AG04449 (cell line): ENCODE data around the gene ALB.

Experiments used
- CTCF ChIA-PET: fragments of 350-600 bp; formaldehyde crosslinking; extraction: SDS; loops from one replicate; lab custom pipeline; 2021; ENCODE audit warnings: antibody characterized with exemption; lab: Yijun Ruan, JAX
- POLR2A ChIA-PET: fragments of 400-600, 350-600 bp; formaldehyde crosslinking; extraction: SDS; loops from one replicate; lab custom pipeline; 2020; ENCODE audit warnings: antibody characterized with exemption, inconsistent platforms; lab: Yijun Ruan, JAX
- DNase-seq: peaks from one replicate; pipeline ENCODE4 v3.0.0-alpha.2; 2010; ENCODE audit warnings: low read depth, low spot score
- H3K4me3 ChIP-seq: 2 replicates; pipeline ENCODE4 v1.5.1; 2011; ENCODE audit warnings: low read depth, mild to moderate bottlenecking, control low read depth, low read length
- TF ChIP-seq, protein P1 (sequence below): IDR thresholded peaks from one replicate; pipeline ENCODE4 v1.5.1; 2011; ENCODE audit warnings: mild to moderate bottlenecking, moderate library complexity, low read length, control low read depth, inconsistent platforms; ENCODE audit not compliant: insufficient read depth; ENCODE audit errors: missing control alignments

ALB gene

DNA sequence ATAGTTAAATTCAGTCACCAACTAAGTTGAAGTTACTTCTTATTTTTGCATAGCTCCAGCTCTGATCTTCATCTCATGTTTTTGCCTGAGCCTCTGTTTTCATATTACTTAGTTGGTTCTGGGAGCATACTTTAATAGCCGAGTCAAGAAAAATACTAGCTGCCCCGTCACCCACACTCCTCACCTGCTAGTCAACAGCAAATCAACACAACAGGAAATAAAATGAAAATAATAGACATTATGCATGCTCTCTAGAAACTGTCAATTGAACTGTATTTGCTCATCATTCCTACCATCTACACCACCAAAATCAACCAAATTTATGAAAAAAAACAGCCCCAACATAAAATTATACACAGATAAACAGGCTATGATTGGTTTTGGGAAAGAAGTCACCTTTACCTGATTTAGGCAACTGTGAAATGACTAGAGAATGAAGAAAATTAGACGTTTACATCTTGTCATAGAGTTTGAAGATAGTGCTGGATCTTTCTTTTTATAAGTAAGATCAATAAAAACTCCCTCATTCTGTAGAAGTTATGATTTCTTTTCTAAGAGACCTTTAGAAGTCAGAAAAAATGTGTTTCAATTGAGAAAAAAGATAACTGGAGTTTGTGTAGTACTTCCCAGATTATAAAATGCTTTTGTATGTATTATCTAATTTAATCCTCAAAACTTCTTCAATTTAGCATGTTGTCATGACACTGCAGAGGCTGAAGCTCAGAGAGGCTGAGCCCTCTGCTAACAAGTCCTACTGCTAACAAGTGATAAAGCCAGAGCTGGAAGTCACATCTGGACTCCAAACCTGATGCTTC, 7.0 kb downstream of the ALB start:
- DNase-seq = no peak
- CTCF ChIA-PET = interaction anchor here (1.2 kb wide), 1 partner anchor 36 kb away, joined by 3 read pairs; no protein-coding TSS in a partner anchor
- TF ChIP-seq, protein P1, sequence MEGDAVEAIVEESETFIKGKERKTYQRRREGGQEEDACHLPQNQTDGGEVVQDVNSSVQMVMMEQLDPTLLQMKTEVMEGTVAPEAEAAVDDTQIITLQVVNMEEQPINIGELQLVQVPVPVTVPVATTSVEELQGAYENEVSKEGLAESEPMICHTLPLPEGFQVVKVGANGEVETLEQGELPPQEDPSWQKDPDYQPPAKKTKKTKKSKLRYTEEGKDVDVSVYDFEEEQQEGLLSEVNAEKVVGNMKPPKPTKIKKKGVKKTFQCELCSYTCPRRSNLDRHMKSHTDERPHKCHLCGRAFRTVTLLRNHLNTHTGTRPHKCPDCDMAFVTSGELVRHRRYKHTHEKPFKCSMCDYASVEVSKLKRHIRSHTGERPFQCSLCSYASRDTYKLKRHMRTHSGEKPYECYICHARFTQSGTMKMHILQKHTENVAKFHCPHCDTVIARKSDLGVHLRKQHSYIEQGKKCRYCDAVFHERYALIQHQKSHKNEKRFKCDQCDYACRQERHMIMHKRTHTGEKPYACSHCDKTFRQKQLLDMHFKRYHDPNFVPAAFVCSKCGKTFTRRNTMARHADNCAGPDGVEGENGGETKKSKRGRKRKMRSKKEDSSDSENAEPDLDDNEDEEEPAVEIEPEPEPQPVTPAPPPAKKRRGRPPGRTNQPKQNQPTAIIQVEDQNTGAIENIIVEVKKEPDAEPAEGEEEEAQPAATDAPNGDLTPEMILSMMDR = no peak
- POLR2A ChIA-PET = no interaction called here
- no peak overlapping the region for H3K4me3 ChIP-seq

DNA sequence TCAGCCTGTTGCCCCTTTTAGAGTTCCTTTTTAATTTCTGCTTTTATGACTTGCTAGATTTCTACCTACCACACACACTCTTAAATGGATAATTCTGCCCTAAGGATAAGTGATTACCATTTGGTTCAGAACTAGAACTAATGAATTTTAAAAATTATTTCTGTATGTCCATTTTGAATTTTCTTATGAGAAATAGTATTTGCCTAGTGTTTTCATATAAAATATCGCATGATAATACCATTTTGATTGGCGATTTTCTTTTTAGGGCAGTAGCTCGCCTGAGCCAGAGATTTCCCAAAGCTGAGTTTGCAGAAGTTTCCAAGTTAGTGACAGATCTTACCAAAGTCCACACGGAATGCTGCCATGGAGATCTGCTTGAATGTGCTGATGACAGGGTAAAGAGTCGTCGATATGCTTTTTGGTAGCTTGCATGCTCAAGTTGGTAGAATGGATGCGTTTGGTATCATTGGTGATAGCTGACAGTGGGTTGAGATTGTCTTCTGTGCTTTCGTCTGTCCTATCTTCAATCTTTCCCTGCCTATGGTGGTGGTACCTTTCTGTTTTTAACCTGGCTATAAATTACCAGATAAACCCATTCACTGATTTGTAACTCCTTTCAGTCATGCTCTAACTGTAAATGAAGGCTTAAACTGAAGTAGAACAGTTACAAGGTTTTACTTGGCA, 7.8 kb downstream of the ALB start:
- ChIA-PET CTCF (interaction anchor here (1.2 to 1.5 kb wide), 2 partner anchors 35 to 100 kb away, joined by 3 read pairs; no protein-coding TSS in a partner anchor), POLR2A (no interaction called here)
- TF ChIP-seq, protein P1 = no peak
- no peak for DNase-seq
- no peak overlapping the region for H3K4me3 ChIP-seq

DNA sequence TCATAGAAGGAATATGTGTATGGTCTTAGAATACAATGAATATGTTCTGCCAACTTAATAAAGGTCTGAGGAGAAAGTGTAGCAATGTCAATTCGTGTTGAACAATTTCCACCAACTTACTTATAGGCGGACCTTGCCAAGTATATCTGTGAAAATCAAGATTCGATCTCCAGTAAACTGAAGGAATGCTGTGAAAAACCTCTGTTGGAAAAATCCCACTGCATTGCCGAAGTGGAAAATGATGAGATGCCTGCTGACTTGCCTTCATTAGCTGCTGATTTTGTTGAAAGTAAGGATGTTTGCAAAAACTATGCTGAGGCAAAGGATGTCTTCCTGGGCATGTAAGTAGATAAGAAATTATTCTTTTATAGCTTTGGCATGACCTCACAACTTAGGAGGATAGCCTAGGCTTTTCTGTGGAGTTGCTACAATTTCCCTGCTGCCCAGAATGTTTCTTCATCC, 9.2 kb downstream of the ALB start:
- no peak overlapping the region for H3K4me3 ChIP-seq
- CTCF ChIA-PET = interaction anchor here (1.5 kb wide), 1 partner anchor 101 kb away, joined by 3 read pairs; no protein-coding TSS in a partner anchor
- DNase-seq = no peak
- TF ChIP-seq, protein P1 = no peak
- POLR2A ChIA-PET = no interaction called here

GRCh38 chr4:73414936-73415271, 10.8 kb downstream of the ALB start:
- no peak for DNase-seq
- TF ChIP-seq, protein P1 = no peak
- ChIA-PET POLR2A (no interaction called here), CTCF (no interaction called here)
- no peak overlapping the region for H3K4me3 ChIP-seq

GRCh38 chr4:73415807-73416238, 11.7 kb downstream of the ALB start:
- no peak for DNase-seq
- ChIA-PET CTCF (interaction anchor here (0.8 kb wide), 1 partner anchor 103 kb away, joined by 3 read pairs; no protein-coding TSS in a partner anchor), POLR2A (no interaction called here)
- TF ChIP-seq, protein P1 = no peak
- no peak overlapping the region for H3K4me3 ChIP-seq
